ENCODE data around the gene INPP4B.
A peak's percentile ranks its signal among the peaks of the same experiment; 100 is the strongest.

INPP4B gene

DNA sequence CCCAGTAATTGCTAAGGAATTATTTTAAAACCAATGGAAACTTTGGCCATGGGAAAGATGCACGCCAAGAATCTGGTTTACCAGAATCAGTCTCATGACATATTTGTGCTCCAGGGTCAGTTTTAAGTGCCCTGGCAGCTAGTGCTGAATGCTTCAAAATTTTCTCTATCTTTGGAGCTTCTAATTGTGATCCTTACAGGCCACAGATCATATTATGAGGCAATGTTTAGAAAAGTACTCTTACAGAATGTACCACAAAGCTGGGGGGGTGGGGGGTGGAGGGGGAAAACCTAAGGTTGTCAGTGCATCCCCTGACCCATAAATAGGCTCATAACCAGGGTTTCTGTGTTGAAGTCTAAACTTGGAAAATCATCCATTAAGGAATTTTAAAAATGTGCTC, 514.5 kb downstream of the INPP4B start:
- DNase-seq, result no peak

DNA sequence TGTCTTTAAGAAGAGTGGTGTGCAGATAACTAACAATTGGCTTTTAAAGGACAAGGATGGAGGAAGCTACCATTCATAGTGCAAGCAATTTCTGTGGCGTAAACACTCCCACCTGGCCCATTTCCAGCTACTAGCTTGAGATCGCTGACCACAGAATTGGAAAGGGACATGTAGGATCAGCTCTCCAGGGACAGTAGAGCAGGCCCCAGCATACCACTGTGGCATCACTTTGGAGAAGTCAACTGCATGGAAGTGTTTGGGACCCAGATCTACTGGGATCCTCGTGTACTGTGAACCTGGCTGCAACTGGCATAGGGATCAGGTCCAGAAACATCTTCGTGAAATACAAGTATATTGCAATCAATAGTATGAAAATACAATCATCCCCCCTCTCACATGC, 515.0 kb downstream of the INPP4B start:
- no peak for DNase-seq

DNA sequence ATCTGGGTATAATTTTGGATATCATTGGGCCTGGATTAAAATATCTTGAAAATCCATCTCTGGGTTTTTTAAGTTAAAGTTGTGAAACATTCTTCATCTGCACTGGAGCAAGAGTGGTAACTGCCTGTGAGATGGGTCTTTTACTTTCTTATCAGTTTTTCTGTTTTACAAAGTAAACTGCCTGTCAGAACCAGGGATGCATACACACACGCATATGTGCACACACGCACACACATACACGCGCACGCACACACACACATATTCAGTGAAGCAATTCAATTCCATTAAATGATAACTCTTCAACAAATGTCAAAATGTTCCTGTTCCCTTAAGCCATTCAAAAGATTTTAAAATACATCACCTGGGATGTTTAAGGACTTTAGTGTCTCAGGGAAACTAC, 515.8 kb downstream of the INPP4B start:
- DNase-seq, result no peak

DNA sequence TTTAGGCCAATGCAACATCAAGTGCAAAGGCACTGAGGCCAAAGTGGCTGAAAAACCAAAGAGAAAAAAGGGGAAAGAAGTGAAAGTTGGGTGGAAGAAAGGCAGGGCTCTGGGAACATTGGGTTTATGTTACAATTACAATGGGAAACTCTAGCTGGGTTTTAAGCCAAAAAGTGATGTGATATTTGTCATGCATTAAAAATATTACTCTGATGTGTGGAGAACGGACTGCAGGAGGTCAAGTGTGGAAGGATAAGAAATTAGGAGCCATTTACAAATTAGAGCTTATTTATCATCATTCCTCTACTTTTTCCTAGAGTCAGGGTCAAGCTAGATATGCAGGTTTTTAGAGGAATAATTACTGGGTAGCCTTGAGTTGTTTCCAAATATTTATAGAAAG, 516.8 kb downstream of the INPP4B start:
- no peak for DNase-seq

DNA sequence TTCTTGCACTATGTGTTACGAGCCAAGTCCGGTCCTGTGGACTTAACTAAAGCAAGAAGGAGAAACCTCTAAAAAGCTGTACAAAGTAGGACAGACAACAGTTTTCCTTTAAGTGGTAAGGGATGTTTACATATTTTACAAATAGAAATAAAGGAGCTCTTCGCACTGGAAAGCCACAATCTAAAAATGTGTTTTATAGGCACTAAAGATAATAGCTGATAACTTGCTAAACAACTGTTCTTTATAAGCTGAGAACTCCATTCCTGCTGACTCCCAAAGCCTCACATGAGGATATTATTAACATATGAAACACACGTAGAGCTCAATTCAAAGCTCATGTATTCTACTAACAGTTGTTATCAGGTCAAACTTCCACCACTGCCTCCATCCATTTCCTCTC, 519.9 kb downstream of the INPP4B start:
- no peak for DNase-seq

DNA sequence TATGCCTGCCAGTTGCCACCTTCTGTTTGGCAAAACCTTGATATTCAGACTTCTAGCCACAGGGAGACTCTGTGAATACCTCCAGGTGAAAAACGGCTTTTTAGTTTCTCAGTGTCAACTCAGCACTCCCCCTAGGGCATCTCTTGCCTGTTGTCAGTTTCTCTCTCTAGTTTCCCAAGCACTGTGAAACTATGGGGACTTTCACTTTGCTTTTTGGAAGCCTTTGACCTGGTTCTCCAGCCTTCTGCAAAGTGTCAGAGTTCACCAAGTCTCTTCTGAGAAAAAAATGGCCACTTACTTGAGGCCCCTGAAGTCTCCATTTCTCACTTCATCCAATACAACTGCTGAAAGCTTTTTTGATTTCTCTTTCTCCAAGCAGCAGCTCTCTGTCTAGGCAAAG, 521.5 kb downstream of the INPP4B start:
- DNase-seq, result no peak

DNA sequence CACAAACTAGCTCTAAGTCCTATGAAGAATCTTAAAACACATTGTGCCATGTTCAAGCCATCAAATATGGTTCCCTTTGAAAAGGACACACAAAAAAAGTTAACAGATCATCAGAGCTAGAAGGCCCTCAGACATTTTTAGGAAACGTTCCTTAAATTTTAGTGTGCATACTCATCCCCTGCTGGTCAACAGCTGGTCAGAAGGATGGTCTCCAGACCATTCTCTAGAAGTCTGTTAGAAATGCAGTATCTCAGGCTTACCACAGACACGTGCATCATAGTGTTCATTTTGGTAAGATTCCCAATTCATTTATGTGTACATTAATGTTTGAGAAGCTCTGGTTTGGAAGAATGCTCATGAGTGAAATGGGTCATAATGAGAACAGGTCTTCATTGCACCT, 523.1 kb downstream of the INPP4B start:
- no peak for DNase-seq

DNA sequence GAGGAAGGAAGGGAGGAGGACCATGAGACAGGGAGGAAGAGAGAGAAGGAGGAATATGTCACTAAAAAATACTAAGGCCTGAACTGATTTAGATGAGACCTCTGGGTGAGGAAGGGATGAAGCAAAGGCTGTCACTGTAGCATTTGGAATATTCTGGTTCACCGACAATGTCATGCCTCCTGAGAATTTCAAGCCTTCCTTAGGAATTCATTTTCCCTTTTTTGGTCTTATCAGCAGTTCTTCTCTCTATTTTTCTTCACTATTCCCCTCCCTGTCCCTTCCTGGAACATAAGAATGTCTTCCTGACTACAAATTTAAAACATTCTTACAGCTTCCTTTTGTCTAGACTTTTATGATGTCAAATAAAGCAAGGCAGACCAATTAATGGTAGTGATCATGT, 527.8 kb downstream of the INPP4B start:
- no peak for DNase-seq

DNA sequence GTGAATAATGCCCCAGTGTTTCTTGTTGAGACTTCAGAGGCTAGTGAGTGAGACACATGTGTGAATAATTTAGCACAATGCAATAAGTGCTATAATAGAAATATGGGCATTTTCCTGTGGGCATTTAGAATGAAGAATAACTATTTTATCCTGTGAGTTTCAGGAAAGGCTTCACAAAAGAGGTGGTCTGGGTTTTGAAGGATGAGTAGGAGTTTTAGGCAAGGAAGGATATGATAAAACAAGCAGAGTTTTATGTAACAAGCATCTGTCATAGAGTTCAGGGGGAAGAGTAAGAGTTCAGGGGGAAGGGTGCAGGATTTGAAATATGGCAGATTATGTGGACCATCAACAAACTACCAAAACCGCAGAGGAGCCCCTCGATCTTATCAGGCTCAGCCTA, 529.2 kb downstream of the INPP4B start:
- no peak for DNase-seq

DNA sequence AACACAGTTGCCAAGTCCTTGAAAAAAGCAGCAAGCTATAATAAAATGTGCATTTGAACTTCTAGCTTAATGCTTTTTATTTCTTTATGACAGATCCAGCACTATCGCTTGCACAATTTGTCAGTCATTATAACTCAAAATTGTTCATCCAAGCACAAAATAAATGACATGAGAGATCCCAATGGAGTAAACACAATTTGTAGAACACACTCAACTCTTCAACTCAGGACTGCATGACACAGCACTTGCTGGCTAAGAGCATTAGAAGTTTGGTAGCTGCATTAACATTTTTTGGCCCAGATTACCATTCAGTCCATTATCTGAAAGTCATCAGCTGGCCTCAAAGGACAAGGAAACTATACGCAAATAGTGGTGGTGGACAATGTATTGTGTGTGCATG, 530.1 kb downstream of the INPP4B start:
- DNase-seq, result no peak

DNA sequence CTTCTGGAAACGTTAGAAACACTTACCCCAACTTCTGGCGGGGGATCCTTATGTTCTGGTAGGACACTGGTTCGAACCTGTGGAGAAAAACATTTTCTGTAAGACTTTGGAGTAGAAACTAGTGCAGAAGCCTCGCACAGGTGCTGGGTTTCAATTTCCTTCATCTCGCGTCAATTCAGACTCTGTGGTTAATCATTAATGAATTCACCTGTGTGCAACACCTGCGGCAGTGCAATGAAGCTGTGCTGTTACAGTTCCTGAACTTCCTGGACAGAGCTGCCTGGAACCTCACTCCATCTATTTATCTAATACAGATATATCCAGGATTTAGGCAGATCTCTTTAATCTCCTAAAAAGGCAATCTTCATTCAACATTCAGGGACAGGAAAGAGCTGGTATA, 531.4 kb downstream of the INPP4B start:
- no peak for DNase-seq

DNA sequence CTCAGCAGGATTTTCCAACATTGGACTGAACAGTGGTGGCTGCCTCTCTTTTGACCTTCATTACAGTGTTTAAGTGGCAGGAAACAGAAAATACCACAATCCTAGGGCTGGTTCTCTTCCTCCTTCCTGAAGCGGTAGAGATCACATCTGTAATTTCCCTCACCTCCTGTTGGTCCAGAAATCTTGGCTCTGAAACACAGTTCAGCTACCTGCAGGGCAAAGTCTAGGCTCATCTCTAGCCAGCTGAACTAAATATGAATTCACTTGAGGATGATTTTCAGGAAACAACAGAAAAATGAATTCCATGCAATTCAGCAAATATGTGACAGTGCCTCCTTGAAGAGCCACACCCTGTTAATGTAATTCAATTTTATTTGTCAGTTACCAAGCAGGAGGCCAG, 531.9 kb downstream of the INPP4B start:
- no peak for DNase-seq

DNA sequence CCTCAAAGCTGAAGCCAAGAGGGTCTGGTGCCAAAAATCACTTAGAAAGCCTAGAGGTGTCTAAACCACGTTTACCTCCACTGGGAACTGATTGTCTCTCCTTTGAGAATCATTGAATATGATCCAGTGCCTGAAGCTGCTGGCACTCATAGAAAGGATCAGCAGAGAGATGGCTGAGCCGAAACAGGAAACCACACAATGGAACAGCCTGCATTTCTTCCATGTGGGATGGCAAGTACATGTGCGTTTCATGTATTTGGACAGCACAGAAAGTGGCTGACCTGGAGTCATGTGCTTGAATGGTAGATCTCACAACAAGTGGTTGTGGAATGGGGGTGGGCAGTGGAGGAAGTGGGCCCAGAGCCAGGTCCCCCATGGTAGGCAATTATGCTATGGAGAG, 533.7 kb downstream of the INPP4B start:
- no peak for DNase-seq

DNA sequence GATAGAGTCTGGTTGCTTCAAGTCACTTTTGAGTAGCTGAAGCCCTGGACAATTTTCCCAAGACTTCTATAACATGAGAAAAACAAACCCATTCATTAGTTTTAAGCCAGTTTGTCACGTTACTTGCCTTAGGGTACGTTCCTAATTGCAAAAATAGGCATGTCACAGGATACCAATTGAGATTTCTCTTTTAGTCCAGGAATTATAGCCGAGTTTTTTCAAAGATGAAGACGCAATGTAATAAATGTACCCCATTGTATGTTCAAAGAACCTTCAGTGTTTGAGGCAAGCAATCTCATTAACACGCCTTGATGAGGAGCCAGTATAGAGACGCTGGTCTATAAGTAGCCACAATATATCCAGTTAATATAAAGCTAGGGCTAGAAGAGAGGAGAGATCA, 534.2 kb downstream of the INPP4B start:
- DNase-seq, result no peak

DNA sequence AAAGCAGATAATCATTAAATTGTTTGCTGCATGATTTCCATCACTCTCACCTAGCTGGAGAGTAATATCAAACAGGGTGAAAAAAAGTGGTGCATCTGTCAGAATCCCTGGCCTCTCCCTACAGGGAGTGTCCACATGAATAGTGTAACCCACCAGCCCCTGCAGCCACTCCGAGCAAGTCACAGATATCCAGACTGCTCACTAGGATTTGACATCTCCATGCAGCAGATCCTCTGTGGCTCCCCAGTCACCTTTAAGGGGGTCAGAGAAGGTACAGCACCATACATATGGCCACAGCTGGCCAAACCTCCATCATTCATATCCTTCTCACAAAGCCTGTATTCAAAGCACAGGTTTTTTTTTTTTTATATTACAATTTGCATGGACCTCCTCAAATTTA, 536.3 kb downstream of the INPP4B start:
- DNase-seq, result no peak

DNA sequence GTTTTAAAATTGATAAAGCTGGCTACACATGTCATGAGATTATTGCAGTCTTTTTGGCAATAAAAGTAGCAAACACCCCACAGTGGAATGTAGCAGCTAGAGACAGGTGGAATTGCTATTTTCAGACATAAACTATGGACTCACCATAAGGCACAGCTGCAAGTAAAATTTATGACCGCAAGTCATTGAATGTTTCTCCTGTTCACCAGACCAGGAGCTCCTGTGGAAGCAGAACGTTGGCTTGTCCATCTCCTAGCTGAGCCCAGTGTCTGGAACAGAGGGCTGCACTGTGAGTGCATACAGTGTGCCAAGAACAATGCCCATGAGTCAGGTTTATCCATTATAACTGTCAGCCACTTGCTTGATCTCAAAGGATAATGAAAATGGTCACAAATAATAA, 538.2 kb downstream of the INPP4B start:
- DNase-seq, result no peak

DNA sequence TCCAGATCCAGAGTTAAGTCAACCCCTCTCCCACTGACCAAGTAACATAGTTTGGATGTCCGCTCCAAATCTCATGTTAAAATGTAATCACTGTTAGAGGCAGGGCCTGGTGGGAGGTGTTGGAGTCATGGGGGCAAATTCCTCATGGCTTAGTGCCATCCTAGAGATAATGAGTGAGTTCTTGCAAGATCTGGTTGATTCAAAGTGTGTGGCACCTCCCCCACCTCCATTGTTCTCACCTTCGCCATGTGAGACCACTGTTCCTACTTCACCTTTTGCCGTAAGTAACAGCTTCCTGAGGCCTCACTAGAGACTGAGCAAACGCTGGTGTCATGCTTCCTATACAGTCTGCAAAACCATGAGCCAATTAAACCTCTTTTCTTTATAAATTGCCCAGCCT, 548.8 kb downstream of the INPP4B start:
- DNase-seq, result no peak

DNA sequence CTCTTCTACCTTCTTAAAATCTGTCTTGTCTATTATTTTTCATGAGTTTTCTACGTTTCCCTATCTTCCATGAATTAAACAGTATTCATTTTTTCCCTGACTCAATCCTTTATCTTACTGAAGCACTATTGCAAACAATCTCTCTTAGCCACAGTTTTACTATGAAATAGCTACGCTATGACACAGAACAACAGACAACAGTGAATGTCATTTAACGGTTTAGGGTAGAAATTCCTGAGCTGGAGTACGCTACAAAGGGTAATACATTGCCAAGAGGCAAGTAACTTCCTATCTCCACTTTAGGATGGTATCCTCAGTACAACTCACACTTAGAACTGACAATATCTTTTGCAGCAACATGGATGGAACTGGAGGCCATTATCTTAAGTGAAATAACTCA, 552.6 kb downstream of the INPP4B start:
- no peak for DNase-seq

DNA sequence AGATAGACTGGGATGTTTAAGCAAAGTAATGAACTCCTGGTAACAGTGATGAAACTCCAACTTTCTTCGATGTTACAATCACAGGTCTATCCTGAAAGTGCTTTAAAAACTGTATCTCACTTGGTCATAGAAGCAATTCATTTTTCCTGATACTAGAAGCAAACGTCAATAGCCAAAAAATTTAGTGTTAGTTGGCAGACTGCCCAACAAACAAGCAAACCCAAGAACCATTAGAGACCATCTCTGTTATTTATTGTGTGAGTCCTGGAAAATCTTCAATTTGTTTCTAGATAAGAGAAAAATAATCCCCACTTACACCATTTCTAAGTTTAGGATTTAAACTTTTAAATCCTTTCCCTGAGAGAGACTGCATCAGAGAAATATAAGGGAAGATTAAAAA, 553.9 kb downstream of the INPP4B start:
- no peak for DNase-seq

DNA sequence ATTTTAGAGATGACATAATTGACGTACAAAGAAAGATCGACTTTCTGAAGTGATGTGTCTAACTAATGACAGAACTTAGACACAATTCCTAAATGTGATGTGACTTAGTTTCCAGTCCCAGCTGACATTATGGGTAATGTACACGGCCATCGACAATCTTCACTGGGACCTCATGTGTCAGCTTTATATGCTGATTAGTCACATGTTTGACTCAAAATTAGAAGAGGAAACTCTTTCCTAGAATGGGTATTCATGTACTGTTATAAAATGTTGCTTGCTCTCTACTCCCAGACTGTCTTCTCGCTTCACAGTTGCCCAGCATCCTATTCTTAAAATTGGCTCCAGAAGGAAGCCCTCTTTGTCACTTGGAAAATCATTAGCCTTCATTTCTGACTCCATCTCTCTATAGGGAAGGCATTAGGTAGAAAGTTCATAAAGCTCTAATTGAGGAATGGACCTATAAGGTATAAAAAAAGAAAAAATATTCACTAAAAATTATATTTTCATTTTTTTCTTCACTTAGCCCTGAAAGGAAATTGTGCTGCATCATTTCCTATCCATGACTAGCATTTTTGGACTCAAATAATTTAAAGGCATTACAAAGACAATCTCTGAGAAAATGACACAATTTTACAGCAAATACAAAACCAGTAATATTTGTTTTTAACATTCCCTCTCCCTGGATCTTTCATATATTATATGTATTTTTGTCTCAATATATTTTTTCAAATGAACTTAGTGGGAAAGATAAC, 554.6 kb downstream of the INPP4B start:
- no peak for DNase-seq

DNA sequence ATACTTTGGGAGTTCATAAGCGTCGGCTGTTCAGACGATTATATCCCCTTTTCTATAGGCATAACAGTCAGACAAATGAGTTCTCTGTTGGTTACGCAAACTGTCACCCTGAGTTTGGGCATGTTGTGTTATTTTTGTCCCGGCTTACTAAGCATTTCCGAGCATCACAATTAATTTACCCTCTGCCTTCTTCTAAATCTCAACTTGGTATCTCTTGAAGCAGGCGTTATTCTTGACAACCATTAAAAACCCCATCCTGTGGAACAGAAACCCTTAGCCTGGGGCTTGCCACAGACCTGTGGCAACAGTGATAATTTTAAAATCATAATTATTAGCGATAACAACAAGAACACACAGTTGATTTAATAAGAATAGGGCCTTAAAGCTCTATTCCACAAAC, 558.7 kb downstream of the INPP4B start:
- DNase-seq, result no peak

DNA sequence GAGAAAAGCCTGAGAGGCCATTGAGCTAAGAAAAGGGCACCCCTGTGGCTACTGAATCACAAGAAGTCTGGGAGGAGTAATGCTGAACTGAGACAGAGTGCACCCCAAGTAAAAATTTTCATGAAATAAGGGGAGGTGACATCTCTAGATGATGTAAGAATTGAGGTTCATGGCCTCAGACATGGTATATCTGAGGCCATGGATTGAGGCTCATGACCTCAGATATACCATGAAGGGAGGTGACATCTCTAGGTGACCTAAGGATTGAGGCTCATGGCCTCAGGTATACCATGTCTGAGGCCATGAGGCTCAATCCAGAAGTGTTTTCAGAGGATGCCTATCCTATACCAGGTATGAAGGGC, 560.9 kb downstream of the INPP4B start:
- DNase-seq, result no peak

DNA sequence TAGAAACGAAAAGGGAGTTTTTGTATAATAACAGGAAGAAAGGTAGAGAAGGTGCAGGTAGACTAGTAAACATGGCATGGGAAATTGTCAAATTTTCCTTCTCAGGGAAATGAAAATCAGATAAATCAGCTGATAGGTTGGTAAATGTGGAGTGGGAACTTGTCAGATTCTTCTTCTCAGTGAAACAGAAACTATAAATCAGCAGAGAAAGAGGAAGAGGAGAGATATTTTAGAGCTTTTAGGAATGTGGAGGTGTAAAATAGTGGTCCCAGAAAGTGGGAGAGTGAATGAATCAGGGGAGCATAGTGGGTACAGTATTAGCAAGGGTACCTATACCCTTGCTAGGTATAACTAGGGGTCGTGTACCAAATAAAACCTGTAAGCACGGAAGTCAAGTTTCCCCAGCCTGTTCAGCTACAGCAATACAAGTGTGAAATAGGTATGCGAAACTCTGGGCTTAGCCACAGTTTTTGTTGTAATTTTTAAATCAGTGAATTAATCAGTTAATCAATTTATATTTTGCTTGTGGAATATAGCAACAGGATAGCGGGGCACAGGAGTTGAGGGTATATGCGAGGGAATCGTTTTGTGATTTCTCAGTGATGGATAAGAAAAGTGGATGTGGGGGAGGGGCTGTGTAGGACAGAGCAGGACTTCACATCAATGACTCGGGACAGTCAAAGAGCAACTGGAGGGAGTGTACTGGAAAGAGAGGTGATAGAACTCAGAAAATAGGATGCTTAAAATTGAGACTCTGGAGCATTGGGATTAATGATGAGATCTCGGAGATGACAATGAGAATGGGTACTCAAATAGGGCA, 561.5 kb downstream of the INPP4B start:
- DNase-seq, result no peak

DNA sequence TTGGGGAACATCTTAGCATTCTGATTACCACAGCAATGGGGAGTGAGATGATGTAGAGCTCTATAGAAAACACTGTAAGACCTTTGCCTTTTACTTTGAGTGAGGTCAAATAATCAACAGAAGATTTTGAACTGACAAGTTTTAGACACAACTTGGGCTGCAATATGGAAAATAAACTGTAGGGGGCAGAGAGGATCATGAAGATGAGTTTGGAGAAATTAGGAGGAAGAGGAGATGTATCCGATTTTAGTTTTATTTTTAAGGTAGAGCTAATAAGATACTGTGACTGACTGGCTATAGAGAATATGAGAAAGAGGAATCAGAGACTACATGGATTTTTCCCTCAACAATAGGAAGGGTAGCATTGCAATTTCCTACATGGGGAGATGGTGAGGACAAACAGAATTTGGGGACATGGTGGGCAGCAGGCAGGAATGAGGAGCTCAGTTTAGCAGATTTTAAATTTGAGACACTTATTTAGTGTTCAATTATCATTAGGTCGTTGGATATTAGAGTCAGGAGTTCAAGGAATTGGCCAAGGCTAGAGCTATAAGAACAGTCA, 563.1 kb downstream of the INPP4B start:
- DNase-seq, result peak in 1 of 2 donors; percentile 54

Measured in CD4-positive, alpha-beta T cell treated with Interleukin-4 for 1 hour (primary cell).